ENCODE results near the gene RBFOX1.

DNA sequence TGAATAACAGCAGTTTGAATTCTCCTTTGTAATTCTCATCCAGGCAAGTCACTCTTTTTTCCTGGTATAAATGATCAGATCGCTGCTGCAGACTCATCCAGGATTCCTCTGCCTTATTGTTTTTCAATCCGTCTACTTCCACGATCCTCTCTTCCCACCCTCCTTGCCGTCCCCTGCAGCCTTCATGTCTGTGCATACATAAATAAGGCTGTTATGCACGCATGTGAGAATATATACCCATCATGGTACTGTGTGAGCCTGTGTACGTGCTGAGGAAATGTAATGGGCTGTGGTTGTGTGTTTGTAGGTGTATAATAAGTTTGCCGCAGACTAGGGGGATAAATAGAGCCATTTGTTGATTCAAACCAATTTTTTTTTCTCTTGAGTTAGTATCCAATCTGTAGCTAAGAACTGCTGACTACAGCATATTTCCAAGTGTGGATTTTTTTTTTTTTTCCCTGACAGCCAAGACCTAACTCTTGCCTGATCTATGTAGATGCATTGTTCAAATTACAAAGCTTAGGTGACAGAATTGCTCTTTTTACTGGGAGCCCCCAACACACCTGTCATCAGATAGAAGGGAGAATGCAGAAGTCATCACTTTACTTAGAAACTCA is 62.2 kb downstream of the RBFOX1 start:
- TF ChIP-seq ELF1 (IDR thresholded peaks at IDR 0.05; ENCODE audit: borderline replicate concordance, low read depth) = no peak
- TF ChIP-seq EZH2 (IDR thresholded peaks at IDR 0.05) = no peak
- TF ChIP-seq, protein P1, sequence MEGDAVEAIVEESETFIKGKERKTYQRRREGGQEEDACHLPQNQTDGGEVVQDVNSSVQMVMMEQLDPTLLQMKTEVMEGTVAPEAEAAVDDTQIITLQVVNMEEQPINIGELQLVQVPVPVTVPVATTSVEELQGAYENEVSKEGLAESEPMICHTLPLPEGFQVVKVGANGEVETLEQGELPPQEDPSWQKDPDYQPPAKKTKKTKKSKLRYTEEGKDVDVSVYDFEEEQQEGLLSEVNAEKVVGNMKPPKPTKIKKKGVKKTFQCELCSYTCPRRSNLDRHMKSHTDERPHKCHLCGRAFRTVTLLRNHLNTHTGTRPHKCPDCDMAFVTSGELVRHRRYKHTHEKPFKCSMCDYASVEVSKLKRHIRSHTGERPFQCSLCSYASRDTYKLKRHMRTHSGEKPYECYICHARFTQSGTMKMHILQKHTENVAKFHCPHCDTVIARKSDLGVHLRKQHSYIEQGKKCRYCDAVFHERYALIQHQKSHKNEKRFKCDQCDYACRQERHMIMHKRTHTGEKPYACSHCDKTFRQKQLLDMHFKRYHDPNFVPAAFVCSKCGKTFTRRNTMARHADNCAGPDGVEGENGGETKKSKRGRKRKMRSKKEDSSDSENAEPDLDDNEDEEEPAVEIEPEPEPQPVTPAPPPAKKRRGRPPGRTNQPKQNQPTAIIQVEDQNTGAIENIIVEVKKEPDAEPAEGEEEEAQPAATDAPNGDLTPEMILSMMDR (IDR thresholded peaks at IDR 0.05 in 2 of 3, conservative IDR thresholded peaks at IDR 0.05 in 1 of 3; ENCODE audit: borderline replicate concordance in 1 of 3, insufficient read depth in 1 of 3, low read depth in 2 of 3, low read length in 2 of 3) = no peak
